Stomach smooth muscle (tissue), 2 donors: Measurements from ENCODE around the gene PTOV1.

ENCODE experiments used
- H3K27ac ChIP-seq: one replicate; pipeline ENCODE4 v1.7.0; 2013; ENCODE audit warnings: mild to moderate bottlenecking, low read length, inconsistent platforms
- H3K27me3 ChIP-seq, 2 donors: one replicate each; pipeline ENCODE4 v1.7.0; 2013; ENCODE audit warnings: low read length in 2 of 2; ENCODE audit not compliant: insufficient read depth in 2 of 2, control insufficient read depth in 1 of 2
- H3K36me3 ChIP-seq, 2 donors: one replicate each; pipeline ENCODE4 v1.7.0; 2013; ENCODE audit warnings: low read length in 2 of 2; ENCODE audit not compliant: control insufficient read depth in 2 of 2, insufficient read depth in 2 of 2
- H3K4me1 ChIP-seq: one replicate; pipeline ENCODE4 v1.7.0; 2013; ENCODE audit warnings: low read length; ENCODE audit not compliant: control insufficient read depth, insufficient read depth
- H3K4me3 ChIP-seq, 2 donors: one replicate each; pipeline ENCODE4 v1.7.0; 2013; ENCODE audit warnings: low read length in 2 of 2
- H3K9ac ChIP-seq, 2 donors: one replicate each; pipeline ENCODE4 v1.7.0; 2013; ENCODE audit warnings: low read length in 2 of 2, mild to moderate bottlenecking in 1 of 2
- H3K9me3 ChIP-seq, 2 donors: one replicate each; pipeline ENCODE4 v1.7.0; 2013; ENCODE audit warnings: low read length in 2 of 2; ENCODE audit not compliant: control insufficient read depth in 2 of 2
- donor health status: healthy.
- donor health status: Pancreatic carcinoma.

The PTOV1 gene

DNA sequence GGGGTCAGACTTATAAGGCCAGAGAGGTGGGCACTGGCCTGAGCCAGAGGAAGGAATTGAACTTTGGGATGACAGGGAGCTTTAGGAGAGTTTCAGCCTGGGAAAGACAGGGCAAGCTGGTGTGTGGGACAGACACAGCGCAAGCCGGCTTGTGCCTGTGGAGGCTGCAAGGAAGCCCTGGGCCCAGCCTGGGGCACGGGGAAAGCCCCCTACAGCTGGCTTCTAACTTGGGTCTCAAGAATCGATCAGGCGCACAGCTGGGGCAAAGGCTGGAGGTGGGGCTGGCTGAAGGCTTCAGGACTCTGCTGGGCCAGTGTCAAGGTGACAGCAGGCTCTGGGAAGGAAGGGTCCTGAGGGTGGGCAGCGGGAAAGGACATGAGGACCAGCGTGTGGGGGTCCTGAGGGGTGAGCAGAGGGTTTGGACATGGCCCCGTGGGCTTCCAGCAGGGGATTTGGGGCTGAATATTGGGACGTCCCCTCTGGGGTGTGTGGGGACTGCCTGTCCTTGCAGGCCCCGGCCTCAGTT, 3.0 kb downstream of the PTOV1 start:
- H3K9me3 ChIP-seq = no peaks in the 10 kb centered on the region
- peaks cover 16 to 20% of the 10 kb centered on the region in 2 donors for H3K36me3 ChIP-seq
- peaks cover 32% of the 10 kb centered on the region for H3K4me1 ChIP-seq
- H3K4me3 ChIP-seq = no peak overlapping the region
- no peak overlapping the region for H3K27ac ChIP-seq
- H3K9ac ChIP-seq = no peak overlapping the region
- H3K27me3 ChIP-seq = no peaks in the 10 kb centered on the region

DNA sequence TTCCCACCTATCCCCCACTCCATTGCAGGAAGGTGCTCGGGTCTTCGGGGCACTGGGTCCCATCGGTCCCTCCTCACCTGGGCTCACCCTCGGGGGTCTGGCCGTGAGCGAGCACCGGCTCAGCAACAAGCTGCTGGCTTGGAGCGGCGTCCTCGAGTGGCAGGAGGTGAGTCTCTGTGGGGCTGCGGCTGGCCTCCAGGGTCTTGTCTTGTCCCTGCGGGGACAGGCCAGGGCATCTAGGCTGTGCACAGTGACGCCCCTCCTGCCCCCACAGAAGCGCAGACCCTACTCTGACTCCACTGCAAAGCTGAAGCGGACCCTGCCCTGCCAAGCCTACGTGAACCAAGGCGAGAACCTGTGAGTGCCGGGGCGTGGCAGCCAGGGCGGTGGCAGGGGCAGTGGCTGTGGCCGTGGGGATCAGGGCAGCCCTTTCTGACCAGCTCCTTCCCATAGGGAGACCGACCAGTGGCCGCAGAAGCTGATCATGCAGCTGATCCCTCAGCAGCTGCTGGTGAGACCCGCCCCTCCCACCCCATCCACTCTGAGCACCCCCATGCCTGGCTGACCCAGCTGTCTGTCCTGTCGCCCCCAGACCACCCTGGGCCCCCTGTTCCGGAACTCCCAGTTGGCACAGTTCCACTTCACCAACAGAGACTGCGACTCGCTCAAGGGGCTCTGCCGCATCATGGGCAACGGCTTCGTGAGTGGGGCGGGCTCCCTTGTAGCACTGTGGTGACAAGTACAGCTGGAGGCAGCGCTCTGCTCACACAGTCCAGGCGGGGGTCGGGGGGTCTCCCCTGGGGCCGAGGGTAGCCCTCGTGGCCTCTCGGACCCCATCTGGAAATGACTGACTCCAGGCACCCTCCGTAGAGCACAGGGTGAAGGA, 3.7 kb downstream of the PTOV1 start:
- Histone ChIP-seq H3K4me3 (no peak overlapping the region), H3K36me3 (peaks cover 16 to 20% of the 10 kb centered on the region in 2 donors), H3K9me3 (no peaks in the 10 kb centered on the region), H3K27ac (no peak overlapping the region), H3K4me1 (peaks cover 32% of the 10 kb centered on the region), H3K9ac (no peak overlapping the region), H3K27me3 (no peaks in the 10 kb centered on the region)

DNA sequence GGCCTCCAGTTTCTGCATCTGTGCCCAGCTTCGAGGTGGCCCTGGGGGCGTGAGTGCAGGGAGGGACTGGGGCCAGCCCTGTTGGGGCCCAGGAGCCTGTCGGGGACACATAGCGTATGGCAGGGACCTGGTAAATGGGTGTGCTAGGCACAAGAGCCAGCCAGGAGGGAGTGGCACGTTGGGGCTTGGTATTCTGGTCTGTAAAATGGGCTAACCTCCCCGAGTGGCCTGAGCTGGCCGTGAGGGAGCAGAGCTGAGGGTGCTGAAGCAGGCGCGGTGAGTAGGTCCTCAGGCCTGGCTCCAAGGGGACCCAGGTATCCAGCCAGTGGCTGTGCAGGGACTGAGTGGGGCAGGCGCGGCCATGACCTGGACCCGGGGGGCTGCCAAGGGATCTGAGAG, 4.3 kb downstream of the PTOV1 start:
- Histone ChIP-seq H3K4me1 (peaks cover 28% of the 10 kb centered on the region), H3K36me3 (peaks cover 16 to 22% of the 10 kb centered on the region in 2 donors), H3K27ac (no peak overlapping the region)

DNA sequence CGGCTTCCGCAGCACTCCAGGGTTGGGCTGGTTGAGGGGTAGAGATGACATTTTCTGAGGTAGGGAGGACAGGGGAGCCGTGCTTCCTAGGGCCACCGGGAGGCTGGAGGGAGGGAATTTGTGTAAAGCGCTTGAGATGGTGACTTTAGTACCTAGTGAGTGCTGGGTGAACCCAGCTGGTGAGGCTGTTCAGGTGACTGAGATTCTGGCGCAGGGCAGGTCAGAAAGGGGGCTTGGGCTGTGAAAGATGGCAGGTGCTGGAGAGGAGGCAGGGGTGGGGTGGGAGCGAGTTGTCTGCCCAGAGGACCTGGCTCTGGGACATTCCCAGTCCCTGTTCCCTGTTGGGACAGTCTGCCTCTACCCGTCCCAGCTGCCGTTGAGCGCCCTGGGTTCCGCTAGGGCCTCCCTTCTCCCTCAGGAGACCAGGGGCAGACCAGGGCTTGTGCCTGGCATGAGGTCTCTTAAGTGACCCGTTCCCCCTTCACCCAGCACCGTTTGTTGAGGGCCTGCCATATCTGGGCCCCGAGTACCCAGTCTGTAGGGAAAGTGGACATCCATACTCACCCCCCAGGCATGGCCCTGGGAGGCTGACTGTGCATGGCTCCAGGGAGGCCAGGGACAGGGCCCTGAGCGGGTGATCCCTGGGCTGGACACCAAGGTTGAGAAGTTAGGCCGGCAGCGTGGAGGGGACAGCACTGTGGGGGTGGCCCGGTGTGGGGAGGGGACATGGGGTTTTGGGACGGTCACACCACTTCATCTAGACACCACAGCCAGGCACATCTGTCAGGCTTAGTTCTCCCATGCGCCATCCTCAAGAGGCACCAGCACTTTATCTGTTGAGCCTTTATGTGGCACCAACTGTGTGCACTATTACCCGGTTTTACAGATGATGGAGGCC, 5.0 kb downstream of the PTOV1 start:
- H3K9ac ChIP-seq = no peak overlapping the region
- no peak overlapping the region for H3K27ac ChIP-seq
- H3K27me3 ChIP-seq = no peaks in the 10 kb centered on the region
- H3K9me3 ChIP-seq = no peaks in the 10 kb centered on the region
- peaks cover 24% of the 10 kb centered on the region for H3K4me1 ChIP-seq
- no peak overlapping the region for H3K4me3 ChIP-seq
- H3K36me3 ChIP-seq = peaks cover 16 to 23% of the 10 kb centered on the region in 2 donors

More for the DNA sequence above, 4.3 kb downstream of the PTOV1 start:
- Histone ChIP-seq H3K9ac (no peak overlapping the region), H3K27me3 (no peaks in the 10 kb centered on the region), H3K9me3 (no peaks in the 10 kb centered on the region), H3K4me3 (no peak overlapping the region)

DNA sequence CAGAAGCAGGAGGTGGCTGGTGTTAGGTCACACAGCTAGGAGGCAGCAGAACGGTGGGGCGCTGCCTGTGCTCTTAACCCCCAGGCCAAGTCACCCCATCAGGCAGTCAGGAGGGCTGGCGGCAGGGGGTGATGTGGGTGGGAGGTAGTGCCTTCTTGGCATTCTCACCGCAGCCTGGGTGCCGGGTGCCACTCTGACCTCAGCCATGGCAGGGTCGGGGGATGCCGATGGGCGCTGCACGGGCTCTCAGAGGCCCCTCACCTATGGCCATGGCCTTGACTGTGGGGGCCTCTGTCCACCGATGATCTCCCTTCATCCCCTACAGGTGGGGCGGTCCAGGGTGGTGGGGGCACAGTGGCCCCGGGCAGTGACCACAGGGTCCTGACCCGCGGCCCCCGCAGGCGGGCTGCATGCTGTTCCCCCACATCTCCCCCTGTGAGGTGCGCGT, 5.6 kb downstream of the PTOV1 start:
- H3K27ac ChIP-seq = no peak overlapping the region
- H3K9ac ChIP-seq = no peak overlapping the region
- H3K9me3 ChIP-seq = no peaks in the 10 kb centered on the region
- peaks cover 24% of the 10 kb centered on the region for H3K4me1 ChIP-seq
- no peak overlapping the region for H3K4me3 ChIP-seq
- no peaks in the 10 kb centered on the region for H3K27me3 ChIP-seq
- H3K36me3 ChIP-seq = peaks cover 16 to 27% of the 10 kb centered on the region in 2 donors

DNA sequence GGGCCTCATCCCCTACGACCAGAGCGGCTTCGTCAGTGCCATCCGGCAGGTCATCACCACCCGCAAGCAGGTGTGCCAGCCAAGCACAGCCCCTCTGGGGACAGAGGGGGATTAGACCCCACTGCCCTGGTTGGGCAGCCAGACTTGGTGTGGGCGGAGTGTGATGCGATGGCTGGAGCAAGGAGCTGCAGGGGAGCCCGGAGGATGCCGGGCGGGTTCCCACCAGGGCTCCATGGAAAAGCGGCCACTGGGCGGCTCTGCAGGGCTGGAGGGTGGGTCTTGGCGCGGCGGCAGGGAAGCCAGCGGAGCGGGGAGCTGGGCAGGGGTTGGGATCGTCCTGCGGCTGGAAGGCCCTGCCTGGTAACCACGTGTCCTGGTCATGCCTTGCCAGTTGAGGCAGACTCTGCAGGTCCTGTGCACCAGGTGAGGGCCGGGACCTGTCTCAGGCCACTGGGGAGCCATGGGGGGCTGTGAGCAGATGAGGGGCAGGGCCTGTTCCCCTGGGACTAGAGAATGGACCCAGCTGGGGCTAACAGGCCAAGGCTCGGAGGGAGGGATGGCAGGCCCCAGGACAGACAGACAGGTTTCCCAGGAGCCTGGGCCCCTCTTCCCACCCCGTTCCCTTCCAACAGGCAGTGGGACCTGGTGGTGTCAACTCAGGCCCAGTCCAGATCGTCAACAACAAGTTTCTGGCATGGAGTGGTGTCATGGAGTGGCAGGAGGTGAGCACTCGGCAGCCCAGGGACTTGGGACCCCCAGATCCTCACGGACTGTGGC, 6.3 kb downstream of the PTOV1 start:
- Histone ChIP-seq H3K9me3 (no peaks in the 10 kb centered on the region), H3K4me3 (no peak overlapping the region), H3K27me3 (no peaks in the 10 kb centered on the region), H3K4me1 (peaks cover 17% of the 10 kb centered on the region), H3K27ac (no peak overlapping the region), H3K36me3 (peaks cover 16 to 28% of the 10 kb centered on the region in 2 donors), H3K9ac (no peak overlapping the region)

DNA sequence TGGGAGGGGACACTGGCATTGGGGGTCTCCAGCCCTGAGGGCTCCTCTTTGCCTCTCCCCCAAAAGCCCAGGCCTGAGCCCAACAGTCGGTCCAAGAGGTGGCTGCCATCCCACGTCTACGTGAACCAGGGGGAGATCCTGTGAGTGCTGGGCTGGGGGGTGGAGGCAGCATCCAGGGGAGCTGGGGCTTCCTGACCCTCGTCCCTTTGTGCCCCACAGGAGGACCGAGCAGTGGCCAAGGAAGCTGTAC, 6.8 kb downstream of the PTOV1 start:
- no peaks in the 10 kb centered on the region for H3K27me3 ChIP-seq
- no peak overlapping the region for H3K9ac ChIP-seq
- no peak overlapping the region for H3K4me3 ChIP-seq
- H3K9me3 ChIP-seq = no peaks in the 10 kb centered on the region
- peaks cover 16 to 28% of the 10 kb centered on the region in 2 donors for H3K36me3 ChIP-seq
- H3K4me1 ChIP-seq = peaks cover 12% of the 10 kb centered on the region
- no peak overlapping the region for H3K27ac ChIP-seq

DNA sequence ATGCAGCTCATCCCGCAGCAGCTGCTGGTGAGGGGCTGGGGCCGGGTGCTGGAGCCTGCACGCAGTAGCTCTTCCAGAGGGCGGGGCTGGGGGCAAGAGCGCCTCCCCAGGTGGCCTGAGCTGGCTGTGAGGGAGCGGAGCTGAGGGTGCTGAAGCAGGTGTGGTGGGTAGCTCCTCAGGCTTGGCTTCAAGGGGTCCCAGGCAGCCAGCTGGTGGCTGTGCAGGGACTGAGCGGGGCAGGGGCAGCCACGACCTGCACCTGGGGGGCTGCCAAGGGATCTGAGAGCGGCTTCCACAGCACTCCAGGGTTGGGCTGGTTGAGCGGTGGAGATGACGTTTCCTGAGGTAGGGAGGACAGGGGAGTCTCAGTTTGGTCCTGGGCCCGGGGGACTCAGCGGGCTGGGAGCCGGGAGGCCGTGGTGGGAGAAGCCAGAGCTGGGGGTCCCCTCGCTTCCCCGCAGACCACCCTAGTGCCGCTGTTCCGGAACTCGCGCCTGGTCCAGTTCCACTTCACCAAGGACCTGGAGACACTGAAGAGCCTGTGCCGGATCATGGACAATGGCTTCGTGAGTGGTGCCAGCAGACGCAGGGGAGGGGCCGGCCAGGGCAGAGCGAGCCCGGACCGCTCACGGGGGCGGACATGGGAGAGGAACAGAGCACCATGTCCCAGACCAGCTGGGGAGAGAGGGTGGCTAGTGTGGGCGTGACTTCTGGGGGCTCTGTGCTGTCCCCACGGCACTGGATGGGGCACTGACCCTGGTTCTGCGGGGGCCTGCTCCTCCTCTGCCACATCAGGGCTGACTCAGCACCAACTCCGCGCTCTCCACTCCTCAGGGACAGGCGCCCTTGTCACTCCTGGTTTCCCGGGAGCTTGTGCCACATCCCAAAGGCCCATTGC, 7.4 kb downstream of the PTOV1 start:
- Histone ChIP-seq H3K9ac (no peak overlapping the region), H3K27ac (no peak overlapping the region), H3K4me3 (no peak overlapping the region), H3K27me3 (no peaks in the 10 kb centered on the region), H3K9me3 (no peaks in the 10 kb centered on the region), H3K4me1 (peaks cover 7% of the 10 kb centered on the region), H3K36me3 (peaks cover 16 to 30% of the 10 kb centered on the region in 2 donors)

DNA sequence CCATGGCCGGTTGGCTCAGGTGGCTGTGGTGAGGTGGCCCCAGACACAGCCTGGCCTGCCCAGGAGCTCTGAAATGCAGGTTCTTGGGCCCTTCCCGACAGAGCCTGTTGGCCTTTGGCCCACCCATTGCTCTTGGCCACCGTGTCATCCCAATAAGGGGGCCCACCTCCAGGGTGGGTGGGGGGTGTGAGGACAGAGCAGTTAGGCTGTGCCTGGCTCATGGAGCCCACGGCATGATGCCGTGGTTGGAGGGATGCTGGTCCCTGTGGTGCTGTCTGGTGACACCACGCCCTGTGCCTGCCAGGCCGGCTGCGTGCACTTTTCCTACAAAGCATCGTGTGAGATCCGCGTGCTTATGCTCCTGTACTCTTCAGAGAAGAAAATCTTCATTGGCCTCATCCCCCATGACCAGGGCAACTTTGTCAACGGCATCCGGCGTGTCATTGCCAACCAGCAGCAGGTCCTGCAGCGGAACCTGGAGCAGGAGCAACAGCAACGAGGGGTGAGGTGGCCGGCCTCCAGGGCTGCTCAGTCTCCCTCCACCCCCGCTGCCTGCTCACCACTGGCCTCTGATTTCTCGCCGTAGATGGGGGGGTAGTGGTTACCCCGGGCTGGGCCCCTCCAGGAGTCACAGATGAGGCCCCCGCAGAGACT, 8.8 kb downstream of the PTOV1 start:
- H3K9me3 ChIP-seq = no peaks in the 10 kb centered on the region
- no peak overlapping the region for H3K4me3 ChIP-seq
- H3K27ac ChIP-seq = no peak overlapping the region
- H3K9ac ChIP-seq = no peak overlapping the region
- no peaks in the 10 kb centered on the region for H3K27me3 ChIP-seq
- H3K4me1 ChIP-seq = no peaks in the 10 kb centered on the region
- H3K36me3 ChIP-seq = peaks cover 23 to 41% of the 10 kb centered on the region in 2 donors
